ENCODE data around the gene SLC7A7. TPM values are rescaled to one million over a fixed set of nuclear protein-coding genes. Genes with fewer than 3 reads are reported as not detected.

SLC7A7 gene
- polyA plus RNA-seq, 3 donors = 262 to 425 (median 371) TPM

DNA sequence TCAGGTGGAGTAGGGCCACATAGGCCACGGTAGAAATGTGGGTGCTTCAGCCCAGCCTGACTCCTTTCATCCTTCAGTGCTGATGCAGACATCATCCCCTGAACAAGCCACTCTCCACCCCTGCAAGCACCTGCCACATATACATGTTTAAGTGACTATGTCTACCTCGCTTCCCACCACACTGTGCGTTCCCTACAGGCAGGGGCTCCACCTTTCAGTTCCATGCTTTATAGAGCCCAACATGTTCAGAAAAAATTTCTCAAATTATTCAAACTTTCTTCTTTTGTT, 11.6 kb downstream of the SLC7A7 start:
- H3K4me1 ChIP-seq (ENCODE audit: control insufficient read depth in 1 of 2, insufficient read depth in 2 of 2, low read length in 2 of 2) = peaks cover 79 to 91% of the 10 kb centered on the region in 2 donors
- H3K4me2 ChIP-seq (replicated peaks; ENCODE audit: extremely low read depth, low read length, poor library complexity, severe bottlenecking) = peak overlapping the region; percentile 14
- H3K9me3 Mint-ChIP-seq = peaks cover 0 to 2% (median 0%) of the 10 kb centered on the region in 7 donors
- no peak overlapping the region for H3K9ac ChIP-seq (ENCODE audit: insufficient read depth, low read length, poor library complexity, severe bottlenecking)
- intact Hi-C loops (cut with micrococcal nuclease) = no loop called here
- no peaks in the 10 kb centered on the region for H3K9me3 ChIP-seq (replicated peaks in 1 of 2; ENCODE audit: control insufficient read depth in 1 of 2, insufficient read depth in 1 of 2, low read length in 2 of 2)
- TF ChIP-seq, protein P1, sequence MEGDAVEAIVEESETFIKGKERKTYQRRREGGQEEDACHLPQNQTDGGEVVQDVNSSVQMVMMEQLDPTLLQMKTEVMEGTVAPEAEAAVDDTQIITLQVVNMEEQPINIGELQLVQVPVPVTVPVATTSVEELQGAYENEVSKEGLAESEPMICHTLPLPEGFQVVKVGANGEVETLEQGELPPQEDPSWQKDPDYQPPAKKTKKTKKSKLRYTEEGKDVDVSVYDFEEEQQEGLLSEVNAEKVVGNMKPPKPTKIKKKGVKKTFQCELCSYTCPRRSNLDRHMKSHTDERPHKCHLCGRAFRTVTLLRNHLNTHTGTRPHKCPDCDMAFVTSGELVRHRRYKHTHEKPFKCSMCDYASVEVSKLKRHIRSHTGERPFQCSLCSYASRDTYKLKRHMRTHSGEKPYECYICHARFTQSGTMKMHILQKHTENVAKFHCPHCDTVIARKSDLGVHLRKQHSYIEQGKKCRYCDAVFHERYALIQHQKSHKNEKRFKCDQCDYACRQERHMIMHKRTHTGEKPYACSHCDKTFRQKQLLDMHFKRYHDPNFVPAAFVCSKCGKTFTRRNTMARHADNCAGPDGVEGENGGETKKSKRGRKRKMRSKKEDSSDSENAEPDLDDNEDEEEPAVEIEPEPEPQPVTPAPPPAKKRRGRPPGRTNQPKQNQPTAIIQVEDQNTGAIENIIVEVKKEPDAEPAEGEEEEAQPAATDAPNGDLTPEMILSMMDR (IDR thresholded peaks at IDR 0.05) = no peak
- 100% methylated on average over 3 of the region's 3 CpGs for WGBS (ENCODE audit: insufficient coverage)
- H3K4me3 Mint-ChIP-seq = peak overlapping the region in 1 of 2 donors; percentile 44
- peaks cover 59 to 88% of the 10 kb centered on the region in 2 donors for H3K36me3 Mint-ChIP-seq
- H3K4me3 ChIP-seq (replicated peaks in 1 of 3; ENCODE audit: low read depth in 2 of 3, low read length in 3 of 3) = peak overlapping the region in 1 of 3 experiments; percentile 22
- peaks cover 100% of the 10 kb centered on the region for H3K79me2 ChIP-seq (ENCODE audit: insufficient read depth, low read length)
- no peak for DNase-seq
- peak overlapping the region in 1 of 2 donors; percentile 75 for H3K27ac ChIP-seq (ENCODE audit: low read depth in 1 of 2, low read length in 2 of 2)
- H4K20me1 ChIP-seq (ENCODE audit: insufficient read depth, low read length) = peaks cover 83% of the 10 kb centered on the region
- H2AFZ ChIP-seq (ENCODE audit: insufficient read depth, low read depth, low read length, poor library complexity, severe bottlenecking) = no peak overlapping the region
- peak overlapping the region in 6 of 7 donors; percentile 79 to 89 (median 82) for H3K27ac Mint-ChIP-seq
- H3K27me3 ChIP-seq (ENCODE audit: control insufficient read depth in 2 of 2, insufficient read depth in 2 of 2, low read length in 2 of 2) = no peaks in the 10 kb centered on the region
- H3K27me3 Mint-ChIP-seq (ENCODE audit: low read depth in 3 of 3) = peaks cover 0 to 5% (median 2%) of the 10 kb centered on the region in 3 donors
- peaks cover 9 to 50% of the 10 kb centered on the region in 2 donors for H3K36me3 ChIP-seq (replicated peaks in 1 of 2; ENCODE audit: control insufficient read depth in 1 of 2, insufficient read depth in 2 of 2, low read length in 2 of 2)
- H3K4me1 Mint-ChIP-seq = peaks cover 91% of the 10 kb centered on the region

DNA sequence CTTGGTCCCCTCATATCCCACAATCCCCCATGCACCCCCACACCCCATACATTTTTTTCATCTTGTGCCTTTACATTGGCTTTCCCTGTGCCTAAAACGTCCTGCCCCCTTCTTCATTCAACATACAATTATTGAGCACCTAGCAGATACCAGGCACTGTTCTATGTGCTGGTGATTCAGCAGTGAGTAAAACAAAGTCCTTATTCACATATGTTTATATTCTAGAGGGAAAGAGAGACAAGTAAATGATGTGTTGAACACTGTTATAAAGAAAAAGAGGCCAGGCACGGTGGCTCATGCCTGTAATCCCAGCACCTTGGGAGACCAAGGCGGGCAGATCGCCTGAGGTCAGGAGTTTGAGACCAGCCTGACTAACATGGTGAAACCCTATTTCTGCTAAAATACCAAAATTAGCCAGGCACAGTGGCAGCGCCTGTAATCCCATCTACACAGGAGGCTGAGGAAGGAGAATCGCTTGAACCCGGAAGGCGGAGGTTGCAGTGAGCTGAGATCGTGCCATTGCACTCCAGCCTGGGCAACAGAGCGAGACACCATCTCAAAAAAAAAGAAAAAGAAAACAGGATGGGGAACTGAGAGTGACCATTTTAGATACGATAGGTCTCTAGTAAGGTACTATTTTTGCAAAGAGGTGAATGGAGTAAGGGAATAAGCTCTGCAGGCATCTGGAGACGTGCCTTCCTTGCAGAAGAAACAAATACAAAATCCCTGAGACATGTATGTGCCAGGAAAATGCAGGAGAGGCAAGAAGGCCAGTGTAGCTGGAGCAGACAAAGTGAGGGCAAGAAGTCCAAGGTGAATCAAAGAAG, 12.2 kb downstream of the SLC7A7 start:
- Histone ChIP-seq H3K27ac (ENCODE audit: low read depth in 1 of 2, low read length in 2 of 2) (peak overlapping the region; percentile 9 to 75), H2AFZ (ENCODE audit: insufficient read depth, low read depth, low read length, poor library complexity, severe bottlenecking) (no peak overlapping the region), H3K4me1 (ENCODE audit: control insufficient read depth in 1 of 2, insufficient read depth in 2 of 2, low read length in 2 of 2) (peaks cover 79 to 91% of the 10 kb centered on the region in 2 donors), H3K4me3 (replicated peaks in 1 of 3; ENCODE audit: low read depth in 2 of 3, low read length in 3 of 3) (peak overlapping the region in 1 of 3 experiments; percentile 22), H3K9me3 (replicated peaks in 1 of 2; ENCODE audit: control insufficient read depth in 1 of 2, insufficient read depth in 1 of 2, low read length in 2 of 2) (no peaks in the 10 kb centered on the region), H3K79me2 (ENCODE audit: insufficient read depth, low read length) (peaks cover 95% of the 10 kb centered on the region), H3K9ac (ENCODE audit: insufficient read depth, low read length, poor library complexity, severe bottlenecking) (no peak overlapping the region), H3K36me3 (replicated peaks in 1 of 2; ENCODE audit: control insufficient read depth in 1 of 2, insufficient read depth in 2 of 2, low read length in 2 of 2) (peaks cover 9 to 44% of the 10 kb centered on the region in 2 donors), H4K20me1 (ENCODE audit: insufficient read depth, low read length) (peaks cover 81% of the 10 kb centered on the region), H3K4me2 (replicated peaks; ENCODE audit: extremely low read depth, low read length, poor library complexity, severe bottlenecking) (peak overlapping the region; percentile 49), H3K27me3 (ENCODE audit: control insufficient read depth in 2 of 2, insufficient read depth in 2 of 2, low read length in 2 of 2) (no peaks in the 10 kb centered on the region)
- intact Hi-C loops (cut with micrococcal nuclease) = no loop called here
- Mint-ChIP-seq H3K27ac (peak overlapping the region; percentile 79 to 91 (median 86)), H3K36me3 (peaks cover 54 to 85% of the 10 kb centered on the region in 2 donors), H3K9me3 (peaks cover 0 to 2% (median 0%) of the 10 kb centered on the region in 7 donors), H3K27me3 (ENCODE audit: low read depth in 3 of 3) (peaks cover 0 to 5% (median 2%) of the 10 kb centered on the region in 3 donors), H3K4me3 (peak overlapping the region; percentile 7 to 42), H3K4me1 (peaks cover 91% of the 10 kb centered on the region)
- TF ChIP-seq, protein P1 (IDR thresholded peaks at IDR 0.05) = no peak
- DNase-seq = no peak
- 84% methylated on average over 5 of the region's 12 CpGs for WGBS (ENCODE audit: insufficient coverage)

All from CD14-positive monocyte (primary cell).